ENCODE data around the gene EPB42. TPM values are rescaled to one million over a fixed set of nuclear protein-coding genes. Genes with fewer than 3 reads are reported as not detected.
A peak's percentile ranks its signal among the peaks of the same experiment; 100 is the strongest.
"Not testable (repeated sequence)": the region's sequence is repeated elsewhere in the genome, so short reads cannot be mapped to it uniquely, and the experiment has no call there.

Gene EPB42
- total and polyA plus RNA-seq, 5 donors: not detected

GRCh38 chr15:43210807-43211206 is 10.0 kb downstream of the EPB42 start:
- Histone ChIP-seq H3K27me3 (ENCODE audit: control insufficient read depth, insufficient read depth) (no peaks in the 10 kb centered on the region), H3K4me3 (ENCODE audit: low read length) (no peak overlapping the region), H3K4me1 (ENCODE audit: control insufficient read depth, insufficient read depth, low read length) (no peaks in the 10 kb centered on the region), H3K27ac (ENCODE audit: low read length) (no peak overlapping the region), H3K9me3 (ENCODE audit: control insufficient read depth, low read length) (no peaks in the 10 kb centered on the region)
- 71% methylated on average over 9 of the region's 9 CpGs for WGBS
- ATAC-seq: no peak
- DNase-seq: no peak
- intact Hi-C loops (cut with DNase I): no loop called here

- 86% methylated on average over 15 of the region's 15 CpGs for WGBS
- DNase-seq: no peak
- Histone ChIP-seq H3K4me1 (ENCODE audit: control insufficient read depth, insufficient read depth, low read length) (no peaks in the 10 kb centered on the region), H3K4me3 (ENCODE audit: low read length) (no peak overlapping the region), H3K9me3 (ENCODE audit: control insufficient read depth, low read length) (no peaks in the 10 kb centered on the region), H3K27ac (ENCODE audit: low read length) (no peak overlapping the region), H3K27me3 (ENCODE audit: control insufficient read depth, insufficient read depth) (no peaks in the 10 kb centered on the region)
- intact Hi-C loops (cut with DNase I): no loop called here
- no peak for ATAC-seq
Measured at GRCh38 chr15:43210172-43210745, 10.6 kb downstream of the EPB42 start.

- no peak overlapping the region for H3K27ac ChIP-seq (ENCODE audit: low read length)
- H3K27me3 ChIP-seq (ENCODE audit: control insufficient read depth, insufficient read depth): no peaks in the 10 kb centered on the region
- H3K4me1 ChIP-seq (ENCODE audit: control insufficient read depth, insufficient read depth, low read length): peaks cover 1% of the 10 kb centered on the region
- WGBS: 70% methylated on average over 13 of the region's 13 CpGs
- DNase-seq (no peak), ATAC-seq (no peak)
- intact Hi-C loops (cut with DNase I): no loop called here
- H3K4me3 ChIP-seq (ENCODE audit: low read length): no peak overlapping the region
- no peaks in the 10 kb centered on the region for H3K9me3 ChIP-seq (ENCODE audit: control insufficient read depth, low read length)
Measured at GRCh38 chr15:43209059-43209824, 11.6 kb downstream of the EPB42 start.

GRCh38 chr15:43208052-43209002 is 12.5 kb downstream of the EPB42 start:
- Histone ChIP-seq H3K27me3 (ENCODE audit: control insufficient read depth, insufficient read depth) (no peaks in the 10 kb centered on the region), H3K4me1 (ENCODE audit: control insufficient read depth, insufficient read depth, low read length) (peaks cover 5% of the 10 kb centered on the region), H3K9me3 (ENCODE audit: control insufficient read depth, low read length) (no peaks in the 10 kb centered on the region), H3K4me3 (ENCODE audit: low read length) (no peak overlapping the region), H3K27ac (ENCODE audit: low read length) (no peak overlapping the region)
- intact Hi-C loops (cut with DNase I): no loop called here
- WGBS: 63% methylated on average over 23 of the region's 23 CpGs
- ATAC-seq (no peak), DNase-seq (no peak)

DNA sequence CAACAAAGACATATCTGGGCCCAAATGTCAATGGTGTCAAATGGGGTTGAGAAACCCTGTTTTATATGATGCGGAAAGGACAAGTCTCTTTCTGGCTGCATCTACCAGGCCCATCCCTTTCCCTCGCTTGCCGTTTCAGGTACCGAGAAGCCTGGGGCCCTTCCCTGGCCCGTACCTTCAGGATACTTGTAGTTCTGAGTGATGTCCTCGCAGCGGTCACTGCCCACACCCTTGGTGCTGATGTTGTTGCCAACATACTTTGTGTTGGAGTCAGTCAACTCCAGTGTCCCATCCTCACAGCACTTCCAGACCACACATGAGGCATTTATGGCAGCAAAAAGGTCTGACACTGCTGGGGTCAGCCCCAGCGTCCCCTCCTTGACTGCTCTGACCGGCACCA is 13.8 kb downstream of the EPB42 start:
- Histone ChIP-seq H3K27me3 (ENCODE audit: control insufficient read depth, insufficient read depth) (no peaks in the 10 kb centered on the region), H3K4me1 (ENCODE audit: control insufficient read depth, insufficient read depth, low read length) (peaks cover 5% of the 10 kb centered on the region), H3K4me3 (ENCODE audit: low read length) (no peak overlapping the region), H3K27ac (ENCODE audit: low read length) (no peak overlapping the region), H3K9me3 (ENCODE audit: control insufficient read depth, low read length) (no peaks in the 10 kb centered on the region)
- WGBS: 91% methylated on average over 9 of the region's 9 CpGs
- DNase-seq (no peak), ATAC-seq (no peak)
- intact Hi-C loops (cut with DNase I): no loop called here

GRCh38 chr15:43206054-43206453 is 14.8 kb downstream of the EPB42 start:
- intact Hi-C loops (cut with DNase I): no loop called here
- ATAC-seq: no peak
- Histone ChIP-seq H3K27ac (ENCODE audit: low read length) (no peak overlapping the region), H3K9me3 (ENCODE audit: control insufficient read depth, low read length) (no peaks in the 10 kb centered on the region), H3K4me3 (ENCODE audit: low read length) (no peak overlapping the region), H3K27me3 (ENCODE audit: control insufficient read depth, insufficient read depth) (no peaks in the 10 kb centered on the region), H3K4me1 (ENCODE audit: control insufficient read depth, insufficient read depth, low read length) (peaks cover 5% of the 10 kb centered on the region)
- WGBS: 85% methylated on average over 5 of the region's 5 CpGs
- no peak for DNase-seq

- H3K27ac ChIP-seq (ENCODE audit: low read length): no peak overlapping the region
- H3K4me3 ChIP-seq (ENCODE audit: low read length): no peak overlapping the region
- H3K4me1 ChIP-seq (ENCODE audit: control insufficient read depth, insufficient read depth, low read length): peaks cover 5% of the 10 kb centered on the region
- WGBS: 29% methylated on average over 8 of the region's 8 CpGs
- intact Hi-C loops (cut with DNase I): no loop called here
- ATAC-seq (peak; percentile 48 to 68), DNase-seq (peak in 2 of 3 donors; percentile 52 to 82)
- H3K27me3 ChIP-seq (ENCODE audit: control insufficient read depth, insufficient read depth): no peaks in the 10 kb centered on the region
- H3K9me3 ChIP-seq (ENCODE audit: control insufficient read depth, low read length): no peaks in the 10 kb centered on the region
Measured at GRCh38 chr15:43204016-43204901, 16.6 kb downstream of the EPB42 start.

GRCh38 chr15:43199945-43200488 is 20.8 kb downstream of the EPB42 start:
- DNase-seq: no peak
- ATAC-seq: no peak
- Histone ChIP-seq H3K27me3 (ENCODE audit: control insufficient read depth, insufficient read depth) (no peaks in the 10 kb centered on the region), H3K4me3 (ENCODE audit: low read length) (no peak overlapping the region), H3K4me1 (ENCODE audit: control insufficient read depth, insufficient read depth, low read length) (peaks cover 5% of the 10 kb centered on the region), H3K9me3 (ENCODE audit: control insufficient read depth, low read length) (no peaks in the 10 kb centered on the region), H3K27ac (ENCODE audit: low read length) (no peak overlapping the region)
- intact Hi-C loops (cut with DNase I): no loop called here
- WGBS: 86% methylated on average over 3 of the region's 3 CpGs

GRCh38 chr15:43198992-43199391 is 21.8 kb downstream of the EPB42 start:
- Histone ChIP-seq H3K27ac (ENCODE audit: low read length) (no peak overlapping the region), H3K4me3 (ENCODE audit: low read length) (no peak overlapping the region), H3K9me3 (ENCODE audit: control insufficient read depth, low read length) (no peaks in the 10 kb centered on the region), H3K4me1 (ENCODE audit: control insufficient read depth, insufficient read depth, low read length) (peaks cover 1% of the 10 kb centered on the region), H3K27me3 (ENCODE audit: control insufficient read depth, insufficient read depth) (no peaks in the 10 kb centered on the region)
- intact Hi-C loops (cut with DNase I): no loop called here
- 96% methylated on average over 3 of the region's 3 CpGs for WGBS
- DNase-seq: no peak
- ATAC-seq: no peak

DNA sequence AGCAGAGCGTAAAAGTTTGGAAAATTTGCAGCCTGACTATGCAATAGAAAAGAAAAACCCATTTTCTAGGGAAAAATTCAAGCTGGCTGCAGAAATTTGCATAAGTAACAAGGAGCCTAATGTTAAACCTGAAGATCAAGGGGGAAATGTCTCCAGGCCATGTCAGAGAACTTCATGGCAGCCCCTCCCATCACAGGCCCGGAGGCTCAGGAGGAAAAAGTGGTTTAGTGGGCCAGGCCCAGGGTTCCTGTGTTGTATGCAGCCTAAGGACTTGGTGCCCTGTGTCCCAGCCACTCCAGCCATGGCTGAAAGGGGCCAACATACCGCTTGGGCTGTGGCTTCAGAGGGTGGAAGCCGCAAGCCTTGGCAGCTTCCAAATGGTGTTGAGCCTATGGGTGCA is 22.3 kb downstream of the EPB42 start:
- DNase-seq; H3K9me3 ChIP-seq (ENCODE audit: control insufficient read depth, low read length); H3K4me3 ChIP-seq (ENCODE audit: low read length); H3K4me1 ChIP-seq (ENCODE audit: control insufficient read depth, insufficient read depth, low read length); H3K27ac ChIP-seq (ENCODE audit: low read length); ATAC-seq; intact Hi-C loops (cut with DNase I); H3K27me3 ChIP-seq (ENCODE audit: control insufficient read depth, insufficient read depth): not testable (repeated sequence)
- over 99% methylated on average over 4 of the region's 4 CpGs for WGBS

All from right cardiac atrium (tissue), 5 donors.